HepG2 (cell line): Measurements from ENCODE around the gene POC1B. TPM values are rescaled to one million over a fixed set of nuclear protein-coding genes. Genes with fewer than 3 reads are reported as not detected.

Experiments used
- ADNP ChIP-seq: sonication (generic); formaldehyde crosslinking; IDR thresholded peaks from 2 replicates; pipeline ENCODE4 v1.4.0; 2020; ENCODE audit warnings: missing genetic modification reagents
- ATAD3A ChIP-seq: sonication (generic); formaldehyde crosslinking; IDR thresholded peaks from 2 replicates; pipeline ENCODE4 v1.4.0; 2020; ENCODE audit warnings: missing genetic modification reagents
- ATF1 ChIP-seq: IDR thresholded peaks from 2 replicates; pipeline ENCODE4 v1.6.1; 2016; ENCODE audit warnings: mild to moderate bottlenecking, control low read depth
- EP300 ChIP-seq, 3 experiments: sonication (generic) in 1 of 3; formaldehyde crosslinking in 1 of 3; IDR thresholded peaks; 2 replicates each; pipeline versions ENCODE4 v1.5.1 to v1.6.1; 2011 to 2020; ENCODE audit warnings: low read depth in 2 of 3, low read length in 2 of 3, borderline replicate concordance in 1 of 3, improper control_type of control experiment in 1 of 3, mild to moderate bottlenecking in 1 of 3, missing genetic modification reagents in 1 of 3, moderate library complexity in 1 of 3
- FOXM1 ChIP-seq: sonication (generic); formaldehyde crosslinking; IDR thresholded peaks from 2 replicates; pipeline ENCODE4 v1.5.0; 2020; ENCODE audit warnings: missing genetic modification reagents
- HNF4G ChIP-seq, 2 experiments: sonication (generic) in 1 of 2; formaldehyde crosslinking in 1 of 2; IDR thresholded peaks; 2 replicates each; pipeline versions ENCODE4 v1.4.0 to v1.6.1; 2011 to 2020; ENCODE audit warnings: borderline replicate concordance in 2 of 2, low read depth in 2 of 2, mild to moderate bottlenecking in 2 of 2, low read length in 1 of 2, missing genetic modification reagents in 1 of 2, moderate library complexity in 1 of 2
- KAT2B ChIP-seq: fragments of 150-350 bp; IDR thresholded peaks from 2 replicates; pipeline ENCODE4 v1.6.1; 2014; ENCODE audit warnings: low read depth, low read length, borderline replicate concordance
- NFIB ChIP-seq: sonication (generic); formaldehyde crosslinking; IDR thresholded peaks from 2 replicates; pipeline ENCODE4 v1.9.0; 2021; ENCODE audit warnings: missing genetic modification reagents, mild to moderate bottlenecking, borderline replicate concordance
- POLR2G ChIP-seq: fragments of 200-400 bp; formaldehyde crosslinking; IDR thresholded peaks from 2 replicates; pipeline ENCODE4 v1.6.1; 2018; ENCODE audit warnings: mild to moderate bottlenecking, low read depth, low read length, moderate library complexity
- SRSF1 ChIP-seq: fragments of 200-400 bp; formaldehyde crosslinking; optimal IDR thresholded peaks from 2 replicates; pipeline ENCODE3; 2017; ENCODE audit warnings: mild to moderate bottlenecking, low read depth, low read length, moderate library complexity
- STAT5B ChIP-seq: sonication (generic); formaldehyde crosslinking; IDR thresholded peaks from 2 replicates; pipeline ENCODE4 v1.4.0; 2020; ENCODE audit warnings: missing genetic modification reagents
- ZNF430 ChIP-seq: sonication (generic); formaldehyde crosslinking; IDR thresholded peaks from 2 replicates; pipeline ENCODE4 v1.9.0; 2021; ENCODE audit warnings: mild to moderate bottlenecking, missing genetic modification reagents
- ZNF44 ChIP-seq: sonication (generic); formaldehyde crosslinking; IDR thresholded peaks from 2 replicates; pipeline ENCODE4 v1.5.1; 2020; ENCODE audit warnings: mild to moderate bottlenecking, missing genetic modification reagents
- ZNF484 ChIP-seq: sonication (generic); formaldehyde crosslinking; IDR thresholded peaks from 2 replicates; pipeline ENCODE4 v1.5.1; 2020; ENCODE audit warnings: mild to moderate bottlenecking, low read depth, missing genetic modification reagents, borderline replicate concordance
- ZSCAN21 ChIP-seq: sonication (generic); formaldehyde crosslinking; IDR thresholded peaks from 2 replicates; pipeline ENCODE4 v1.8.0; 2022; ENCODE audit warnings: mild to moderate bottlenecking, missing genetic modification reagents, moderate library complexity, borderline replicate concordance
- ZZZ3 ChIP-seq: sonication (generic); formaldehyde crosslinking; IDR thresholded peaks from 2 replicates; pipeline ENCODE4 v1.4.0; 2020; ENCODE audit warnings: missing genetic modification reagents, mild to moderate bottlenecking, borderline replicate concordance
- polyA plus RNA-seq, 8 experiments: library from polyadenylated mRNA; depleted of rRNA in 3 of 8; stranded (reverse) in 7 of 8; unstranded in 1 of 8; fragments of >200 nt; fragmentation: Illumina TruSeq in 4 of 8; extraction: Trizol in 4 of 8; gene quantifications; 2 replicates each; pipeline versions ENCODE4 v1.2.1 to v1.2.3, GENCODE V29; 2011 to 2016; ENCODE audit warnings: low read depth in 4 of 8, missing spikeins in 1 of 8, mixed read lengths in 1 of 8; ENCODE audit not compliant: insufficient read depth in 1 of 8
- total RNA-seq, 5 experiments: library from RNA; depleted of rRNA; stranded (reverse); fragments of >200 nt; fragmentation: Illumina TruSeq; extraction: Trizol; gene quantifications; 2 replicates each; pipeline ENCODE4 v1.2.3, GENCODE V29; 2016; ENCODE audit warnings: low read depth in 1 of 5
- TF ChIP-seq, protein P1 (sequence below): sonication (generic); formaldehyde crosslinking; IDR thresholded peaks from 2 replicates; pipeline ENCODE4 v1.5.1; 2020; ENCODE audit warnings: mild to moderate bottlenecking, missing genetic modification reagents, borderline replicate concordance
- TF ChIP-seq, protein P2 (sequence below): sonication (generic); formaldehyde crosslinking; IDR thresholded peaks from 2 replicates; pipeline ENCODE4 v1.4.0; 2020; ENCODE audit warnings: mild to moderate bottlenecking, missing genetic modification reagents, borderline replicate concordance

The POC1B gene
- total and polyA plus RNA-seq, 2 of the 13 experiments (the other 11 are each of a cell fraction or from before 2014, with no cell fraction given), result 9.3 to 11.0 TPM

DNA sequence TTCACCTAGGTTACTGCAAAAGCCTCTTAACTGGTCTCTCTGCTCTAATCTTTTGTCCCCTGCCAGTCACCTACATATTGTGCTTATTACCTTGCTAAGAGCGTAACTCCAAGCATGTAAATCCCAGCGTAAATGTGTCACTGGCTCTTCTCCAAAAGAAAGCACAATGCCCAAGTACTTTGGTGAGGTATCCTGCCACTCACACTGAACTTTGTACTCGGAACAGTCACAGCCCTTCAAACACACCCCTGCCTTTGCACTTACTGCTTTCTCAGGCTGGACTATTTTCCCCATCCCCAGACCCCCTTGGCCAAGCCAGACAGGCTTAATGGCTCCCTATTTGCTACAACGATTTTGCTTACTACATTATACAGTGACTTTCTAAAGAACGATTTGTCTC lies 33.0 kb downstream of the POC1B start (continued):
- TF ChIP-seq, protein P1, sequence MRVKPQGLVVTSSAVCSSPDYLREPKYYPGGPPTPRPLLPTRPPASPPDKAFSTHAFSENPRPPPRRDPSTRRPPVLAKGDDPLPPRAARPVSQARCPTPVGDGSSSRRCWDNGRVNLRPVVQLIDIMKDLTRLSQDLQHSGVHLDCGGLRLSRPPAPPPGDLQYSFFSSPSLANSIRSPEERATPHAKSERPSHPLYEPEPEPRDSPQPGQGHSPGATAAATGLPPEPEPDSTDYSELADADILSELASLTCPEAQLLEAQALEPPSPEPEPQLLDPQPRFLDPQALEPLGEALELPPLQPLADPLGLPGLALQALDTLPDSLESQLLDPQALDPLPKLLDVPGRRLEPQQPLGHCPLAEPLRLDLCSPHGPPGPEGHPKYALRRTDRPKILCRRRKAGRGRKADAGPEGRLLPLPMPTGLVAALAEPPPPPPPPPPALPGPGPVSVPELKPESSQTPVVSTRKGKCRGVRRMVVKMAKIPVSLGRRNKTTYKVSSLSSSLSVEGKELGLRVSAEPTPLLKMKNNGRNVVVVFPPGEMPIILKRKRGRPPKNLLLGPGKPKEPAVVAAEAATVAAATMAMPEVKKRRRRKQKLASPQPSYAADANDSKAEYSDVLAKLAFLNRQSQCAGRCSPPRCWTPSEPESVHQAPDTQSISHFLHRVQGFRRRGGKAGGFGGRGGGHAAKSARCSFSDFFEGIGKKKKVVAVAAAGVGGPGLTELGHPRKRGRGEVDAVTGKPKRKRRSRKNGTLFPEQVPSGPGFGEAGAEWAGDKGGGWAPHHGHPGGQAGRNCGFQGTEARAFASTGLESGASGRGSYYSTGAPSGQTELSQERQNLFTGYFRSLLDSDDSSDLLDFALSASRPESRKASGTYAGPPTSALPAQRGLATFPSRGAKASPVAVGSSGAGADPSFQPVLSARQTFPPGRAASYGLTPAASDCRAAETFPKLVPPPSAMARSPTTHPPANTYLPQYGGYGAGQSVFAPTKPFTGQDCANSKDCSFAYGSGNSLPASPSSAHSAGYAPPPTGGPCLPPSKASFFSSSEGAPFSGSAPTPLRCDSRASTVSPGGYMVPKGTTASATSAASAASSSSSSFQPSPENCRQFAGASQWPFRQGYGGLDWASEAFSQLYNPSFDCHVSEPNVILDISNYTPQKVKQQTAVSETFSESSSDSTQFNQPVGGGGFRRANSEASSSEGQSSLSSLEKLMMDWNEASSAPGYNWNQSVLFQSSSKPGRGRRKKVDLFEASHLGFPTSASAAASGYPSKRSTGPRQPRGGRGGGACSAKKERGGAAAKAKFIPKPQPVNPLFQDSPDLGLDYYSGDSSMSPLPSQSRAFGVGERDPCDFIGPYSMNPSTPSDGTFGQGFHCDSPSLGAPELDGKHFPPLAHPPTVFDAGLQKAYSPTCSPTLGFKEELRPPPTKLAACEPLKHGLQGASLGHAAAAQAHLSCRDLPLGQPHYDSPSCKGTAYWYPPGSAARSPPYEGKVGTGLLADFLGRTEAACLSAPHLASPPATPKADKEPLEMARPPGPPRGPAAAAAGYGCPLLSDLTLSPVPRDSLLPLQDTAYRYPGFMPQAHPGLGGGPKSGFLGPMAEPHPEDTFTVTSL (CRISPR knock-in tag), result no peak
- TF ChIP-seq ATAD3A (CRISPR knock-in tag) (no peak), POLR2G (no peak), FOXM1 (CRISPR knock-in tag) (no peak), ZNF44 (no peak), ZNF430 (CRISPR knock-in tag) (no peak), HNF4G (IDR thresholded peaks at IDR 0.05; ENCODE audit: borderline replicate concordance, low read depth, low read length) (peak; percentile 62), HNF4G (CRISPR knock-in tag; IDR thresholded peaks at IDR 0.05; ENCODE audit: borderline replicate concordance, low read depth) (no peak; the same call in 1 of the 2 replicates), ZNF484 (CRISPR knock-in tag) (no peak), SRSF1 (no peak), STAT5B (CRISPR knock-in tag) (no peak), KAT2B (no peak), ZZZ3 (CRISPR knock-in tag) (no peak), ZSCAN21 (CRISPR knock-in tag) (no peak), ADNP (CRISPR knock-in tag) (no peak), EP300 (IDR thresholded peaks at IDR 0.05; ENCODE audit: low read depth in 2 of 2, low read length in 2 of 2) (no peak), EP300 (CRISPR knock-in tag; IDR thresholded peaks at IDR 0.05; ENCODE audit: borderline replicate concordance) (no peak), NFIB (CRISPR knock-in tag) (no peak), ATF1 (CRISPR knock-in tag) (no peak)
- TF ChIP-seq, protein P2, sequence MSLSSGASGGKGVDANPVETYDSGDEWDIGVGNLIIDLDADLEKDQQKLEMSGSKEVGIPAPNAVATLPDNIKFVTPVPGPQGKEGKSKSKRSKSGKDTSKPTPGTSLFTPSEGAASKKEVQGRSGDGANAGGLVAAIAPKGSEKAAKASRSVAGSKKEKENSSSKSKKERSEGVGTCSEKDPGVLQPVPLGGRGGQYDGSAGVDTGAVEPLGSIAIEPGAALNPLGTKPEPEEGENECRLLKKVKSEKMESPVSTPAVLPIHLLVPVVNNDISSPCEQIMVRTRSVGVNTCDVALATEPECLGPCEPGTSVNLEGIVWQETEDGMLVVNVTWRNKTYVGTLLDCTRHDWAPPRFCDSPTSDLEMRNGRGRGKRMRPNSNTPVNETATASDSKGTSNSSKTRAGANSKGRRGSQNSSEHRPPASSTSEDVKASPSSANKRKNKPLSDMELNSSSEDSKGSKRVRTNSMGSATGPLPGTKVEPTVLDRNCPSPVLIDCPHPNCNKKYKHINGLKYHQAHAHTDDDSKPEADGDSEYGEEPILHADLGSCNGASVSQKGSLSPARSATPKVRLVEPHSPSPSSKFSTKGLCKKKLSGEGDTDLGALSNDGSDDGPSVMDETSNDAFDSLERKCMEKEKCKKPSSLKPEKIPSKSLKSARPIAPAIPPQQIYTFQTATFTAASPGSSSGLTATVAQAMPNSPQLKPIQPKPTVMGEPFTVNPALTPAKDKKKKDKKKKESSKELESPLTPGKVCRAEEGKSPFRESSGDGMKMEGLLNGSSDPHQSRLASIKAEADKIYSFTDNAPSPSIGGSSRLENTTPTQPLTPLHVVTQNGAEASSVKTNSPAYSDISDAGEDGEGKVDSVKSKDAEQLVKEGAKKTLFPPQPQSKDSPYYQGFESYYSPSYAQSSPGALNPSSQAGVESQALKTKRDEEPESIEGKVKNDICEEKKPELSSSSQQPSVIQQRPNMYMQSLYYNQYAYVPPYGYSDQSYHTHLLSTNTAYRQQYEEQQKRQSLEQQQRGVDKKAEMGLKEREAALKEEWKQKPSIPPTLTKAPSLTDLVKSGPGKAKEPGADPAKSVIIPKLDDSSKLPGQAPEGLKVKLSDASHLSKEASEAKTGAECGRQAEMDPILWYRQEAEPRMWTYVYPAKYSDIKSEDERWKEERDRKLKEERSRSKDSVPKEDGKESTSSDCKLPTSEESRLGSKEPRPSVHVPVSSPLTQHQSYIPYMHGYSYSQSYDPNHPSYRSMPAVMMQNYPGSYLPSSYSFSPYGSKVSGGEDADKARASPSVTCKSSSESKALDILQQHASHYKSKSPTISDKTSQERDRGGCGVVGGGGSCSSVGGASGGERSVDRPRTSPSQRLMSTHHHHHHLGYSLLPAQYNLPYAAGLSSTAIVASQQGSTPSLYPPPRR (CRISPR knock-in tag), result 0 out of 2 replicates have a peak, but pooled peaks have one; percentile 11
